GM19397 (cell line): Measurements from ENCODE around the gene RIN2.

Experiments
- ATAC-seq: cut with Tn5 transposase; IDR thresholded peaks from one replicate; pipeline ENCODE4 v1.9.1; 2021; ENCODE audit warnings: mild to moderate bottlenecking, moderate library complexity; ENCODE audit not compliant: unreplicated experiment

RIN2 gene

GRCh38 chr20:19758133-19758500 lies at the start of gene RIN2:
RIN2 (plus strand) TSS chr20:19758258; CDS start chr20:19889602, 131,344 bp downstream.
- no peak for ATAC-seq

GRCh38 chr20:19709635-19710335 lies 48.3 kb upstream of the RIN2 start:
- ATAC-seq: no peak

- ATAC-seq: no peak
These were observed 47.5 kb upstream of the RIN2 start for GRCh38 chr20:19710336-19711120.

- no peak for ATAC-seq
These were observed 46.9 kb upstream of the RIN2 start for GRCh38 chr20:19711126-19711525.

GRCh38 chr20:19712721-19713260 lies 45.3 kb upstream of the RIN2 start:
- ATAC-seq: no peak

GRCh38 chr20:19713822-19714578 lies 44.1 kb upstream of the RIN2 start:
- no peak for ATAC-seq

- ATAC-seq: no peak
These were observed 43.5 kb upstream of the RIN2 start for GRCh38 chr20:19714579-19714840.

GRCh38 chr20:19715986-19716385 lies 42.1 kb upstream of the RIN2 start:
- ATAC-seq: no peak

- ATAC-seq: no peak
These were observed 39.2 kb upstream of the RIN2 start for GRCh38 chr20:19718880-19719279.

GRCh38 chr20:19720991-19721390 lies 37.1 kb upstream of the RIN2 start:
- no peak for ATAC-seq

GRCh38 chr20:19723051-19723450 lies 35.0 kb upstream of the RIN2 start:
- ATAC-seq: no peak

- no peak for ATAC-seq
These were observed 34.1 kb upstream of the RIN2 start for GRCh38 chr20:19723813-19724430.

- no peak for ATAC-seq
These were observed 32.7 kb upstream of the RIN2 start for GRCh38 chr20:19725373-19725772.

GRCh38 chr20:19725814-19726525 lies 32.1 kb upstream of the RIN2 start:
- no peak for ATAC-seq

- no peak for ATAC-seq
These were observed 30.7 kb upstream of the RIN2 start for GRCh38 chr20:19727251-19727847.

- no peak for ATAC-seq
These were observed 28.4 kb upstream of the RIN2 start for GRCh38 chr20:19729672-19730071.

- no peak for ATAC-seq
These were observed 27.4 kb upstream of the RIN2 start for GRCh38 chr20:19730706-19731105.

- ATAC-seq: no peak
These were observed 23.2 kb upstream of the RIN2 start for GRCh38 chr20:19734811-19735210.

- no peak for ATAC-seq
These were observed 22.6 kb upstream of the RIN2 start for GRCh38 chr20:19735446-19735845.

- ATAC-seq: no peak
These were observed 21.0 kb upstream of the RIN2 start for GRCh38 chr20:19737025-19737424.
